Dermis microvascular lymphatic vessel endothelial cell (primary cell): ENCODE data around the gene RGS16. TPM values are rescaled to one million over a fixed set of nuclear protein-coding genes. Genes with fewer than 3 reads are reported as not detected.

Experiments used
- DNase-seq, 2 donors: peaks; one replicate each; pipeline versions ENCODE4 v3.0.0 to v3.0.0-alpha.2; 2010; ENCODE audit warnings: low read depth in 2 of 2
- total RNA-seq: library from RNA; depleted of rRNA; stranded (reverse); fragments of >200 nt; gene quantifications from 2 replicates; pipeline ENCODE4 v1.2.1, GENCODE V29; 2014

Gene RGS16
- total RNA-seq, 1 donor from 2014 or later = 1.3 TPM

DNA sequence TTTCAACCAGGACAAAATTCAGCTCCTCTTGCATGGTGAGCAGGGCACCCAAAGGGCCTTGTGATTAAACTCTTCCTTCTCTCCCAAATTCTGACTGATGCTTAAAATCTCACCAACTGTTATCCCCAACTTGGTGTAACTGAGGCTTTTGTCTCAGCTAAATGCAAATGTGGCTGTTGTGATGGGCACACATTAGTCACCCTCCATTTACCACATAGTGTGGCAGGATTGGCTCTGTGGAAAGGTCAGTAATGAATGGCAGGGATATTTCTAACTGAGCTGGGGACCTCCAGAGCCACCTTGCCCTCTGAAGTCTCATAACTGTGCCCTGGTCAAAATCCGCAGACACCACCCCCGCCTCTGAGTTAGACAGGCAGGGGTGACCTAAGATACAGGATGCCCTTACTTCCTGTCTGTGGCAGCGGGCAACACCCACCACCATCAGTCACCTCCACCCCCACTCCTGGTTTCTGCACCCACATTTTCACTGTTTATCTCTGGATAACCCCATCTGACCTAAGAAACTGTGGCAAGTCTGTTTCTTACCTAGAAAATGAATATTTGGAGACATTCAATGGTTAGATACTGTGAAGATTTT, 25.4 kb upstream of the RGS16 start:
- DNase-seq = no peak

GRCh38 chr1:182629080-182629479, 24.9 kb upstream of the RGS16 start:
- no peak for DNase-seq

DNA sequence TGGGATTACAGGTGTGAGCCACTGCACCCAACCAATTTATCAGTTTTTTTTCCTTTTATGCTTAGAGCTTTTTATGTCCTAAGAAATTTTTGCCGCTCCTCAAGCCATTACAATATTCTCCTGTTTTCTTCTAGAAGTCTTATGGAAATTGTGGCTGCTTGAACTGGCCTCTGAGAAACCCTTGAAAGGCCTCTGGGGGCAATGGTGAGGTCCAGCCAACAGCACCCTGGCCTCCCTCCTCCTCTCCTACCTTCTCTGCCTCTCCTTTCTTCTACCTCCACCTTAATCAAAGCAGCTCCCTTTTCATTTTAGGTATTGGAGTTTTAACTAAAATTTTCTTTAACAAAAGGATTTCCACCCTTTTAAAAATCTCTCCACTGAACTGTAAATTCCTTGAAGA, 24.5 kb upstream of the RGS16 start:
- no peak for DNase-seq

DNA sequence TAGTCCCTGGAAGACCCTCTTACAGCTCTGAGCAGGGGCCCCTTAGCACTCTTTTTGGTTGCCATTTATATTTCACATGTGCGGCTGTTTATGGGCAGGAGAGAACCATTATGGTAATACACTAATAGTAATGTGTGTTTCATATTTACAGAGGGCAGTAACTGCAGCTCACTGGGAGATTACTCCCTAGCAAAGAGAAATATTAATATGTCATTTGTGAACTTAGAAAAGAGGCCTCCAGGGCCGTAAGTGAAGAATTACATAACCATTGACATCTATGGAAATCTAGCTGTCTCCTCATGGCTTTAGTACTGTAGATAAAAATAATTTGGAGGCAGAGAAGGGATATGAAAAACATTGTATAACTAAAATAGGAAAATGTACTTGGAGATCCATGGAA, 23.4 kb upstream of the RGS16 start:
- no peak for DNase-seq

- DNase-seq = no peak
Measured at GRCh38 chr1:182626527-182626926, 22.3 kb upstream of the RGS16 start.

DNA sequence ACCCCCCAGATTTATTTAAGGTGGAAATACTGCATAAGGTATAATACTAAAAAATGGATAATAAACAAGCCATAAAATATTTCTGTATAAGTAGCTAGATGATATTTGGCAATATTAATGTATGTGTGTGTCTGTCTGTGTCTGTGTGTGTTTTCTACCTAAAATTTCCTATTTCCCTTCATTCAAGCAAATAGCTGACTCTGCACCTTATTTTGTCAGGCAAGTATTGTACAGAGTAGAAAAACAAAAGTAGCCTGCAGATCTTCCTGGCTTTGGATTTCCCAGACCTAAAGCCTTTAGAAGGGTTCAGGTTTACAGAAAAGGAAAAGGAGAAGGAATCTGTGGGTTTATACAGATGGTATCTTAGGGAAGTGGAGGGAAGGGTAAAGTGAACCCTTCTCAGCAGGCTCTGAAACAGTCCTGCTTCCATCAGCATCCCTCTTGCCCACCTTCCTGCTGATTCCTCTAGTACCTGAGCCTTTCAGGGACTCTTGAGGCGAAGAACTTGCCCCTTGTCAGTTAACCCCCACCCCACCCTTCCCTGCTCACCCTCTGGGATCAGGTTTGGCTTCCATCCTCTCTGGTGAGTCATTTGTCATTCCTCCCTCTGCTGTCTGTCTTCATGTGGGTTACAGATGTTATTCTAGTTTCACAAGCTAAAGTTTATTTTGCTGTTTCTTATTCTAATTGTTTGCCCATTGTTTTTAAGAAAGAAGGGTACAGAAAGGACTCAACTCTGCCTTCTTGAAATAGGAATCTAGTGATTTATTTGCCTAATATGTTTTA, 21.7 kb upstream of the RGS16 start:
- no peak for DNase-seq

- DNase-seq = no peak
Measured at GRCh38 chr1:182625024-182625423, 20.8 kb upstream of the RGS16 start.

DNA sequence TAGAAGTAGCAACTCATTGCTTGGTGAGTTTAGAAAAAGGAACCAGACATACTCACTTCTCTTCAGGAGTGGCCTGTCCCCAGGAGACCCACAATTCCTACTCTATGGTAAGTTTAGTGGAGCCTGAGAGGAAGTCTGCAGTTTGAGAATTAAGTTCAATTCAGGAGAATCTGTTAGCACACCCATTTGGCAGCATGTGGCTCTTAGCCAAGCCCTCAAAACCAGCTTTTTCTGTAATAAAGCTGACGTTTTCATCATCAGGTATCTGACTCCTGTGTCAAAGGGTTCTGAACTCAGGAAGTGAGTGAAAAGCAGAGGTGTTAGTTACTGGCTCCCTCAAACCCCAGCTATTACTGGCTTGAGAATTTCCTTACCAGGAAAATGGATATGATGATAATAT, 20.4 kb upstream of the RGS16 start:
- no peak for DNase-seq

DNA sequence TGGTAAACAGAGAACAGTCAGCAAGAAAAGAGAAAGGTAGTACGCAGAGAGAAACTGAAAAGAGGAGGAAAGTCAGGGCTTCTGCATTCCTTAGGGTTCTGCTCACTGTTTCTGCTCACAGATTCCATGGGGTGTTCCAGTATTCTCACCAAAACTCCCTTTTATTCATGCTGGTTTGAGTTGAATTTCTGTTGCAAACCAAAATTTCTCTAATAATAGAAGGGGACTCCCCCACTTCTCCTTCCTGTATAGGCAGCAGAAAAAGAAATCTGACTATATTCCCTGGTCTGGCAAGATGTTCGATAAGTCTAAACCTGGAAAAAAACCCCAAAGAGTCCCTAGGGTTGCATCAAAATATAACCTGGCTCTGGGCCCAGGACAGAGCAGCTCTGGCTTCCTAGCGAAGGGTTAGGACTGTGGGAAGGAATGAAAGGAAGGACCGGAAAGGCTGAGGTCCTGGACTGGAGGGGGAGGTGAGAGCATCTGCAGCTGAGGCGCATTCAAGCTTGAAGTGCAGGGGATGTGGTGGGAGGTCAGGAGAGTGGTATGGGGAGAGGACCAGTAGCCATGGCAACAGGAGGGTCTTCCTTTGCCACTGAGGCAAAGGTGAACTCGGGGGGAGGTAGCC, 18.8 kb upstream of the RGS16 start:
- no peak for DNase-seq

GRCh38 chr1:182621906-182622305, 17.7 kb upstream of the RGS16 start:
- DNase-seq = no peak

DNA sequence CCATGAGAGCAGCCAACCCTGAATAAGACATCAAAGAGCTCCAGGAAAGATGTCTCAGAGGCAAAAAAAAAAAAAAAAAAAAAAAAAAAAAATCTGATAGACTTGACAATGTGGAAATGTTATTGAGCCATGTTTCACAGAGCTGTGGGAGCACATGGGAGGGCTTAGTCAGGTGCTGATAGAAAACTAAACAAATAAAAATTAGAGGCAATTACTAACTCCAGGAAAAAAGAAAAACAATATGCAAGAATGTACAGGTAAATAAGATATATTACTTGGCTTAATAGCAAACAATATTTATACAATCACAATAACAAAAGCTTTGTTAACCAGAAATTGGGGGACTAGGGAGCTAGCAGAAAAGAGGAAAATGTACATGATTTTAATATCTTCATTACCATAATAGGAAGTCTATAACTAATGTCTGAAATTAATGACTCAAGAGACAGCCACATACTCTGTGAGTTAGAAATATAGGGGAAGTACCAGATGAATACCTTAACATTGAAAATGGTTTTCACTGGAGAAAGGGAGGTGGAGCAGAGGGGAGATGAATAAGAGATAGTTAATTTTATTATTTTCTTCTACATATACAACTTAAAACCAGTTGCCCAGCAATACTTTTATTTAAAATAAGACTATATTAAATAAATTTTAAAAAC, 16.9 kb upstream of the RGS16 start:
- DNase-seq = no peak

DNA sequence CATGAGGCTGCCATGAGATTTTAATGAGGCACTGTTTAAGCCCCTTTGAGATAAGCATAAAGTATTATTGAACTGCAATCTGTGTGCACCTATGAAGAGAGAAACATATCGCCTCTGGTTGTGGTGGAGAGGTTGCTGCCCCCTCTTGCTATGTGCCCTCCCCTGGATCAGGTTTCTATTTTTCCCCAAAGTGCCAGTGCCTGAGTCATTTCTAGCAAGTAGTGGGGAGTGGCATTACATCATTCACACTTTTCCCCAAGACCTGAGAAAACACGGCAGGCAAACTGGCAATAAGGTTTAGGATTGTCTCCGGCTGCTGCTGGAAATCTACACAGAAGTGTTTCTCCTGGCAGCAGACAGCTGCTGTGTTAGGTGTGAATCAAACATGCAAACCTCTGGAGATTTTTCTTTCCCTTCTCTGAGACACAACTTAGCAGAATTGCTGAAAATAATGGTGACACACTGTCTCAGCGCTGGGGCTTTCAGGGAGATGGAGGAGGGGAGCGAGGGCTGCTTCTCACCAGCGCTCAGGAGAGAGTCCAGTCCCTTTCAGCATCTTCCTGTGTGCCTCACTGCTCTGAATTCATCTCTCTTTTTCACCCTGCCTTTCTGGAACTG, 13.7 kb upstream of the RGS16 start:
- no peak for DNase-seq

DNA sequence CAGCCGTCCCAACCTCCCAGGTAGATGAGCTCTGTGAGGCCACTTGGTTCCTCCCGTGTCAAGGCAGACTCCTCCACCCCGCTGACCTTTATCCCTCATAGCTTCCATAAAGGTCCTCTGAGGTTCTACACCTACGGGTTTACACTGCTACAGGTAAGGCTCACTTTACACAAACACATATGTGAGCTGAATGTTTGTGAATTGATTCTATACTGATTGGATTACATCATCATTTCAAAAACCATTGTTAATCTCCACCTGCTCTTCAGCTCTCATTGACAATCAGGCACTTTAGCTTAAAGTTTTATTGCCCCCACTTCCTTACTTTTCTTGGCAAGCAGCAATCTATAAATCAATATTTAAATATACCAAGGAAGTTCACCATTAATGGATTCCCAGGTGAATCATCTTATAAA, 12.8 kb upstream of the RGS16 start:
- no peak for DNase-seq

DNA sequence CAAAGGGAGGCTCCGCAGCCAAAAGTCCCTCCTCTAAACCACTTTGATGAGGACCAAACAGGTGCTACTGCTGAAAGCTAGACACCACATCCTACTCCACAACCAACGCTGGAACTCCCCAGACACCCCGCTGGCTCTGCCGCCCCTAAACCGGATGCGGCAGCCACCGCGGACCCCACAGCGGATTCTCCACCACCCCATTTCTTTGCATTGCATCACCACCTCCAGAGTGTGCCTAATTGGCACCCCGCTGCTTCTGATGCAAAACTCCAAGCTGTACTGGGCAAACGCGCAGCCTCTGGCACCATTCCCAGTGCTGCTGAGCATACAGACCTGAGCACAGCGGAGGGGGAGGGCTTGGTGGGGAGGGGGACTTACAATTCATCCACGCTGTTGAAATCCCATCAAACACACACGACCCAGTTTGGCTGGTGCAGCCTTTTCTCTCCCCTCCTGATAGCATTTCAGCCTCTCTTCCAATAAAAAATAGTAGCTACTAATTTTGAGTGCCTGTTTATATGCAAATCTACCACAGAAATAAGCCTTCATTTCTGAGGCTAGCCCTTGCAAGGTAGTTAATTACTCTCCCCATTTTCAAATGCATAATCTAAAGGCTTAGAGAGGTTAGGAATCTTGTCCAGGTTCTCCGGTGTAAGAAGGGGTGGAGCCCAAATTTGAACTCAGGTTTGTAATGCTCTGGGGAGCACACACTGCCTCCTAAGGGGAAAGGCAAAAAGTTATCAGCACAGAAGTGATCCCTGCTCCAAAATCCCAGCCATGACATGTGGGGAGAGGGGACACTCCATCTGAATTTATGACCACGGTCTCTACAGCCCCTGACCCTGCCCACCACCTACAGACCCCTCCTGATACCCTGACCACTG, 12.2 kb upstream of the RGS16 start:
- no peak for DNase-seq

DNA sequence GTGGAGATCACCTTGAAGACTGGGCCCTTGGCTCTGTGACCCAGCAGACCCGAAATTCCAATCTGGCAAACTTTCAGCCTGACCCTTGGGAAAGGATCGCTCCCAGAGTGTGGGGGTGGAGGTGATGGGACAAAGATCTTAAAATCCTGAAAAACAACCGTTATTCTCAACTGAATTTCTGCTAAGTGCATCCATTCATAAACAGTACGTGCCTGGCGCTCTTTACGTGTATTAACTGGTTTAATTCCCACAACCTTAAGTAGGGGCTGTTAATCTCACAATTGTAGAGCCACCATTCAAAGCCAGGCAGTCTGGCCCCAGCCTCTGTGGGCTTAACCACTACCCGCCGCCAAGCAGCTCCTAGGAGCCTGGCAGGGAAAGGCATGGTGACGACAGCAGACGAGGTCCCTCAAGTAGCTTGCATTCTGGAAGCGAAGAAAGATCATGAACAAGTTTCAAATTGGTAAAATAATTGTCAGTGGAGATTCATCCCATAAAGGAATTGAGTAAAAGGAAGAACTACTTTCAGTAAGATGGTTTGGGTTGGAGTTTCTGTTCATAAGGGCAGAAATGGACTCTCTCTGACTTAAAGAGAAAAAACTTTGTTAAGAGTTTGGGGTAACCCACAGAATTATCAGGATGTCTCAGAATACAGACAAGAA, 11.4 kb upstream of the RGS16 start:
- DNase-seq = no peak

DNA sequence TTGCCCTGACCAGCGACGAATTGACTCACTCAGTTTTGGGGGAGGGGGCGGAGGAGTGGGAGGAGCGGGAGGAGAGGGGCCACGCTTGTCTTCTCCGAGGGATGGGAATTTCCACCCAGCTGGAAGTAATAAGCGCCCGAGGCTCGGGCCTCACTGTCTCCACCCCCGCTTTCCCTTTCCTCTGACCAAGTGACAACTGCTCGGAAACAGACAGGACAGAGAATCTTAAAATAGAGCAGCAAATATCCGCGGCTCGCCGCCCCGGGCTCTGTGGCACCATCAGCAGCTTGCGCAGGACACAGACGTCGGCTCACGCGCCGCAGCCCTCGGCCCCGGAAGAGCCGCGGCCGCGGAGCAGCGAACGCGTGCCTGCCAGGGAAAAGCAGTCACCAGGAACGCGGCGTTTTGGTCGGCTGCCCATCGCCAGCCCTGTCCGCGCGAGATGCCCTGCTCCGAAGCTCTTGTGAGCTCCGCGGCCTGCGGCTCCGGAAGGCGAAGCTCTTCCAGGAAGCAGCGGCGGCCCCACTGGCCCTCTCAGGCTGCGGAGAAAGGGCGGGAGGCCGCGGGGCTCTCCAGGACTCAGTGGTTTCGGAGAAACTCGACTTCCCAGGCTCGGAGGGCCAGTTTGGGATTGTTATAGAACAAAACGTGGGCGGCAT, 10.7 kb upstream of the RGS16 start:
- peak; percentile 43 to 53 for DNase-seq

DNA sequence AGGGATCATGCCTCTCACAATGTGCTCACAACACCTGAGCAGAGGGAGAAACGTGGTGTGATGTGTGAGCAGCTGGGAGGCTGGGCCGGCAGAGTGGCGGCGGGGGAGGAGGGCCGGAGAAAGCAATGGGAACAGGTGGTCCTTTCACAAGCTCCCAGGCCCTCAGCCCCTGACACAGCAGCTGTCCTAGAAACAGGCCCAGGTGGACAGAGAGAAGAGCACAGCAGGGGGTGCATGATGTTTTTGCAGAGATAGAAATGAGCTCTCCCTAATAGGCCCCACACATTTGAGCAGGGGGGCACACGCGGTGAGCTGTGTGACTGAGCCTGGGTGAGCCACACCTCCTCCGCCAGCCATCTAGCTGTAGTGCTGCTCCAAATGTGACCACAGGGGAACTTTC, 7.6 kb upstream of the RGS16 start:
- DNase-seq = no peak

- DNase-seq = no peak
Measured at GRCh38 chr1:182611326-182611725, 7.1 kb upstream of the RGS16 start.

GRCh38 chr1:182610606-182611194, 6.5 kb upstream of the RGS16 start:
- DNase-seq = no peak
